ENCODE data around the gene TUBGCP6.
"Not testable (repeated sequence)": the region's sequence is repeated elsewhere in the genome, so short reads cannot be mapped to it uniquely, and the experiment has no call there.

The TUBGCP6 gene

GRCh38 chr22:50177537-50178470, 67.0 kb downstream of the TUBGCP6 start:
- DNase-seq = no peak

- no peak for DNase-seq
Measured at GRCh38 chr22:50176850-50177536, 67.8 kb downstream of the TUBGCP6 start.

- no peak for DNase-seq
Measured at GRCh38 chr22:50175921-50176849, 68.6 kb downstream of the TUBGCP6 start.

- no peak for DNase-seq
Measured at GRCh38 chr22:50175191-50175461, 69.7 kb downstream of the TUBGCP6 start.

- DNase-seq = no peak
Measured at GRCh38 chr22:50174382-50175190, 70.2 kb downstream of the TUBGCP6 start.

- no peak for DNase-seq
Measured at GRCh38 chr22:50173983-50174355, 70.9 kb downstream of the TUBGCP6 start.

- no peak for DNase-seq
Measured at GRCh38 chr22:50173311-50173982, 71.4 kb downstream of the TUBGCP6 start.

- DNase-seq = no peak
Measured at GRCh38 chr22:50171965-50172421, 72.8 kb downstream of the TUBGCP6 start.

- no peak for DNase-seq
Measured at GRCh38 chr22:50171319-50171964, 73.4 kb downstream of the TUBGCP6 start.

GRCh38 chr22:50170453-50171318, 74.1 kb downstream of the TUBGCP6 start, which contains the start of gene PANX2:
PANX2 (plus strand) TSS chr22:50170731; CDS start chr22:50170731, 0 bp downstream.
- DNase-seq = no peak

- no peak for DNase-seq
Measured at GRCh38 chr22:50169774-50170341, 75.0 kb downstream of the TUBGCP6 start.

GRCh38 chr22:50169181-50169759, 75.6 kb downstream of the TUBGCP6 start:
- no peak for DNase-seq

- DNase-seq = not testable (repeated sequence)
Measured at GRCh38 chr22:50168490-50169180, 76.2 kb downstream of the TUBGCP6 start.

- no peak for DNase-seq
Measured at GRCh38 chr22:50167689-50168489, 76.9 kb downstream of the TUBGCP6 start.
